RWPE2 (cell line): ENCODE data around the gene KYAT1.

Experiments used
- ATAC-seq: fragments of 200-7000 bp; cut with Tn5 transposase; 3 replicates; pipeline ENCODE4 v1.9.1; 2021; ENCODE audit warnings: low read depth
- DNase-seq: peaks from one replicate; pipeline ENCODE4 v3.0.0-alpha.2; 2020; ENCODE audit warnings: low spot score
- H3K27ac ChIP-seq: fragments of 450-650 bp; 2 replicates; pipeline ENCODE4 v1.5.1; 2017; ENCODE audit warnings: mild to moderate bottlenecking; ENCODE audit not compliant: poor library complexity, severe bottlenecking
- H3K27me3 ChIP-seq: fragments of 250-450 bp; sonication (Bioruptor Pico); 2 replicates; pipeline ENCODE4 v1.5.1; 2021; ENCODE audit warnings: mild to moderate bottlenecking, moderate library complexity; ENCODE audit not compliant: insufficient read depth, poor library complexity, severe bottlenecking
- H3K36me3 ChIP-seq: fragments of 250-450 bp; sonication (Bioruptor Pico); 2 replicates; pipeline ENCODE4 v1.5.1; 2020; ENCODE audit warnings: low read depth, mild to moderate bottlenecking, moderate library complexity
- H3K4me1 ChIP-seq: fragments of 250-450 bp; sonication (Bioruptor Pico); 2 replicates; pipeline ENCODE4 v1.5.1; 2021; ENCODE audit warnings: mild to moderate bottlenecking, moderate library complexity; ENCODE audit not compliant: insufficient read depth, poor library complexity, severe bottlenecking
- H3K4me3 ChIP-seq: fragments of 250-450 bp; sonication (Bioruptor Pico); 2 replicates; pipeline ENCODE4 v1.5.1; 2021; ENCODE audit warnings: mild to moderate bottlenecking, moderate library complexity; ENCODE audit not compliant: severe bottlenecking
- H3K9me3 ChIP-seq: fragments of 250-450 bp; sonication (Bioruptor Pico); 2 replicates; pipeline ENCODE4 v1.5.1; 2021; ENCODE audit warnings: mild to moderate bottlenecking, moderate library complexity; ENCODE audit not compliant: severe bottlenecking
- TF ChIP-seq, protein P1 (sequence below): fragments of 450-650 bp; IDR thresholded peaks from one replicate; pipeline ENCODE4 v1.5.1; 2017; ENCODE audit warnings: mild to moderate bottlenecking, moderate library complexity; ENCODE audit not compliant: poor library complexity, severe bottlenecking

Gene KYAT1

GRCh38 chr9:128841694-128842492 is 39.9 kb downstream of the KYAT1 start:
- no peak overlapping the region for H3K27ac ChIP-seq

DNA sequence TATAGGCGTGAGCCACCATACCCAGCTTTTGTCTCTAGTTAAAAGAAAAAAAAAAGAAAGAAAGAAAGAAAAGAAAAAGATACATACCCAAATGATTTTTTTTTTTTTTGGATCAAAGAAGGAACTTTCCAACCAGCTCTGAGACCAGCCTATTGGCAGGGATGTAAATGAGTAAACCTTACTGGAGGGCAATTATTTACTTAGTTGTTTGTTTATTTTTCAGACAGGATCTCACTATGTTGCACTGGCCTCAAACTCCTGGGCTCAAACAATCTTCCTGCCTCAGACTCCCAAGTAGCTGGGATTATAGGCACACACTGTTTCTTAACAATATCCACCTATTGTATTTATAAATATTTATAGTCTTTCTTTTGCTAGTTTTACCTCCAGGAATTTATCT is 41.2 kb downstream of the KYAT1 start:
- Histone ChIP-seq H3K4me1 (no peaks in the 10 kb centered on the region), H3K27ac (no peak overlapping the region), H3K27me3 (no peaks in the 10 kb centered on the region), H3K9me3 (no peaks in the 10 kb centered on the region), H3K36me3 (peaks cover 30% of the 10 kb centered on the region), H3K4me3 (no peak overlapping the region)
- TF ChIP-seq, protein P1, sequence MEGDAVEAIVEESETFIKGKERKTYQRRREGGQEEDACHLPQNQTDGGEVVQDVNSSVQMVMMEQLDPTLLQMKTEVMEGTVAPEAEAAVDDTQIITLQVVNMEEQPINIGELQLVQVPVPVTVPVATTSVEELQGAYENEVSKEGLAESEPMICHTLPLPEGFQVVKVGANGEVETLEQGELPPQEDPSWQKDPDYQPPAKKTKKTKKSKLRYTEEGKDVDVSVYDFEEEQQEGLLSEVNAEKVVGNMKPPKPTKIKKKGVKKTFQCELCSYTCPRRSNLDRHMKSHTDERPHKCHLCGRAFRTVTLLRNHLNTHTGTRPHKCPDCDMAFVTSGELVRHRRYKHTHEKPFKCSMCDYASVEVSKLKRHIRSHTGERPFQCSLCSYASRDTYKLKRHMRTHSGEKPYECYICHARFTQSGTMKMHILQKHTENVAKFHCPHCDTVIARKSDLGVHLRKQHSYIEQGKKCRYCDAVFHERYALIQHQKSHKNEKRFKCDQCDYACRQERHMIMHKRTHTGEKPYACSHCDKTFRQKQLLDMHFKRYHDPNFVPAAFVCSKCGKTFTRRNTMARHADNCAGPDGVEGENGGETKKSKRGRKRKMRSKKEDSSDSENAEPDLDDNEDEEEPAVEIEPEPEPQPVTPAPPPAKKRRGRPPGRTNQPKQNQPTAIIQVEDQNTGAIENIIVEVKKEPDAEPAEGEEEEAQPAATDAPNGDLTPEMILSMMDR: no peak
- no peak for DNase-seq
- ATAC-seq: no peak

More at GRCh38 chr9:128841694-128842492, 39.9 kb downstream of the KYAT1 start:
- DNase-seq: no peak
- Histone ChIP-seq H3K9me3 (no peaks in the 10 kb centered on the region), H3K4me1 (no peaks in the 10 kb centered on the region), H3K27me3 (no peaks in the 10 kb centered on the region), H3K4me3 (no peak overlapping the region), H3K36me3 (peaks cover 26% of the 10 kb centered on the region)
- ATAC-seq: no peak
- TF ChIP-seq, protein P1: no peak

DNA sequence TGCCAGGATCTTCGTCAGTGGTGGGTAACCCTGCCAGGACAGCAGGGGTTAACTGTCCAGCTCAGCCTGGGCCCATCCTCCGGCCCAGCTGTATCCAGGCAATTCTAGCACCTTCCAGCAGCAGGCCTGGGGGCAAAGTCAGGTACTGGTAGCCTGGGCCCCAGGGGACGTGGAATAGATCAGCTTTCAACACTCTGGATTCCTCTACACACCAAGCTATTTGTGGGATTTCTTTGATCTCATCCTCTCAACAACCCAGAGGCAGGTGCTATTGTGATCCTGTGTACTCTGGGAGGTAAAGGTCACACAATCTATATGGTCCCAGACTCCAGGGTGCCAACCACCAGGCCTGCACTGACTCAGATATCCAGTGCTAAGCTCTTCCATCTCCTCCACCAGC is 43.4 kb downstream of the KYAT1 start:
- DNase-seq (no peak), ATAC-seq (no peak)
- H3K4me1 ChIP-seq: no peaks in the 10 kb centered on the region
- no peaks in the 10 kb centered on the region for H3K9me3 ChIP-seq
- peaks cover 39% of the 10 kb centered on the region for H3K36me3 ChIP-seq
- H3K4me3 ChIP-seq: no peak overlapping the region
- TF ChIP-seq, protein P1: no peak
- H3K27ac ChIP-seq: no peak overlapping the region
- H3K27me3 ChIP-seq: no peaks in the 10 kb centered on the region

GRCh38 chr9:128836509-128837145 is 45.1 kb downstream of the KYAT1 start:
- H3K4me1 ChIP-seq: no peaks in the 10 kb centered on the region
- ATAC-seq: no peak
- no peak overlapping the region for H3K27ac ChIP-seq
- no peaks in the 10 kb centered on the region for H3K27me3 ChIP-seq
- no peak for DNase-seq
- H3K36me3 ChIP-seq: peaks cover 41% of the 10 kb centered on the region
- TF ChIP-seq, protein P1: no peak
- H3K4me3 ChIP-seq: no peak overlapping the region
- no peaks in the 10 kb centered on the region for H3K9me3 ChIP-seq
